NCI-H2171 (cell line): ENCODE measurements around the gene WDR62.
"Not testable (repeated sequence)": the region's sequence is repeated elsewhere in the genome, so short reads cannot be mapped to it uniquely, and the experiment has no call there.

Experiments
- DNase-seq: peaks from one replicate; lab custom pipeline; 2025; lab: John Stamatoyannopoulos, UW

The WDR62 gene

GRCh38 chr19:36040495-36040894, 14.2 kb upstream of the WDR62 start:
- no peak for DNase-seq

- DNase-seq = not testable (repeated sequence)
These were observed 13.6 kb upstream of the WDR62 start for GRCh38 chr19:36041092-36041491.

- no peak for DNase-seq
These were observed 12.9 kb upstream of the WDR62 start for GRCh38 chr19:36041831-36042230.

GRCh38 chr19:36043952-36044351, 10.7 kb upstream of the WDR62 start:
- DNase-seq = no peak

- no peak for DNase-seq
These were observed 8.2 kb upstream of the WDR62 start for GRCh38 chr19:36046443-36047050.

GRCh38 chr19:36047835-36048234, 6.9 kb upstream of the WDR62 start:
- DNase-seq = no peak

- peak; percentile 24 for DNase-seq
These were observed 5.5 kb upstream of the WDR62 start for GRCh38 chr19:36049080-36049698.

GRCh38 chr19:36051236-36051635, 3.5 kb upstream of the WDR62 start:
- no peak for DNase-seq

- no peak for DNase-seq
These were observed 3.1 kb upstream of the WDR62 start for GRCh38 chr19:36051637-36052036.

- peak; percentile 97 for DNase-seq
These were observed 471 bp upstream of the WDR62 start, which contains the start of gene THAP8 for GRCh38 chr19:36054119-36054732. Gene THAP8 (minus strand): TSS chr19:36054285. CDS start chr19:36054217, 68 bp downstream.

GRCh38 chr19:36058481-36059179, 3.9 kb downstream of the WDR62 start:
- no peak for DNase-seq

- DNase-seq = no peak
These were observed 4.6 kb downstream of the WDR62 start for GRCh38 chr19:36059180-36059910.

- DNase-seq = no peak
These were observed 5.7 kb downstream of the WDR62 start for GRCh38 chr19:36060430-36060829.

GRCh38 chr19:36061367-36061766, 6.7 kb downstream of the WDR62 start:
- DNase-seq = no peak

- no peak for DNase-seq
These were observed 10.1 kb downstream of the WDR62 start for GRCh38 chr19:36064826-36065225.

GRCh38 chr19:36067681-36068080, 13.0 kb downstream of the WDR62 start:
- DNase-seq = no peak

GRCh38 chr19:36068810-36069499, 14.3 kb downstream of the WDR62 start:
- DNase-seq = not testable (repeated sequence)

GRCh38 chr19:36072081-36072480, 17.4 kb downstream of the WDR62 start:
- no peak for DNase-seq

GRCh38 chr19:36073121-36073876, 18.6 kb downstream of the WDR62 start:
- DNase-seq = no peak

GRCh38 chr19:36079389-36079945, 24.8 kb downstream of the WDR62 start:
- DNase-seq = no peak
